ENCODE results near the gene ZNF691. TPM values are rescaled to one million over a fixed set of nuclear protein-coding genes. Genes with fewer than 3 reads are reported as not detected.

The ZNF691 gene
- total RNA-seq, 2 experiments from 2014 or later: 8.7 to 10.0 TPM

DNA sequence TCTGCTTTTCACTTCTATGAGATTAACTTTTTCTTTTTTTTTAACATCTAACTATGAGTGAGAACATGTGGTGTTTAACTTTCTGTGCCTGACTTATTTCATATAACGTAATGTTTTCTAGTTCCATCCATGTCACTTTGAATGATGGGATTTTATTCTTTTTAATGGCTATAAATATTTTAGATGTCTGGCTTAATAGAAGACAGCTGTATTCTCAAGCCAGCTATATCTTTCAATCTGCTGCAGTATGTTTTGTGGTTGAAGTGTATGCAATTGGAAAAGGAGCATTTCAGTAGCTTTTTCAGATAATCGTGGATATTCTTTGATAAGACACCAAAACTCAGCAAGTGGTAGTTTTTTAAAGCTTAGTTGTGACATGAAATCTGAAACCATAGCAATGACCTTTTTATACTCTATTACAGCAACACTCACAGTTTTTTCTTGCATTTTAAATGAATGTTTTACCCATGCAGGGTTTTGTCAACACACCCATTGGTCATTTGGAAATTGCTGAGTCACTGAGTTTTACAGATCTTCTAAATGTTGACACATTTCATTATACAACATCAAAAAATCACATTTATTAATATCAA lies 23.5 kb upstream of the ZNF691 start:
- Mint-ChIP-seq H3K4me1 (peaks cover 9% of the 10 kb centered on the region), H3K36me3 (no peaks in the 10 kb centered on the region), H3K9me3 (no peaks in the 10 kb centered on the region), H3K27ac (no peak overlapping the region), H3K27me3 (no peaks in the 10 kb centered on the region), H3K4me3 (no peak overlapping the region)
- no peak for DNase-seq

- H3K27ac Mint-ChIP-seq: no peak overlapping the region
These were observed 21.9 kb upstream of the ZNF691 start for GRCh38 chr1:42824481-42825035.

GRCh38 chr1:42825036-42825851 lies 21.2 kb upstream of the ZNF691 start:
- no peak for DNase-seq
- Mint-ChIP-seq H3K9me3 (no peaks in the 10 kb centered on the region), H3K27ac (no peak overlapping the region), H3K4me1 (peaks cover 6% of the 10 kb centered on the region), H3K27me3 (no peaks in the 10 kb centered on the region), H3K36me3 (no peaks in the 10 kb centered on the region), H3K4me3 (no peak overlapping the region)

More at GRCh38 chr1:42824481-42825035, 21.9 kb upstream of the ZNF691 start:
- Mint-ChIP-seq H3K36me3 (no peaks in the 10 kb centered on the region), H3K27me3 (no peaks in the 10 kb centered on the region), H3K4me1 (peaks cover 6% of the 10 kb centered on the region), H3K4me3 (no peak overlapping the region), H3K9me3 (no peaks in the 10 kb centered on the region)
- no peak for DNase-seq

- Mint-ChIP-seq H3K27ac (no peak overlapping the region), H3K36me3 (no peaks in the 10 kb centered on the region), H3K9me3 (no peaks in the 10 kb centered on the region), H3K4me1 (no peaks in the 10 kb centered on the region), H3K4me3 (no peak overlapping the region), H3K27me3 (no peaks in the 10 kb centered on the region)
- no peak for DNase-seq
These were observed 15.8 kb upstream of the ZNF691 start for GRCh38 chr1:42830631-42831030.

DNA sequence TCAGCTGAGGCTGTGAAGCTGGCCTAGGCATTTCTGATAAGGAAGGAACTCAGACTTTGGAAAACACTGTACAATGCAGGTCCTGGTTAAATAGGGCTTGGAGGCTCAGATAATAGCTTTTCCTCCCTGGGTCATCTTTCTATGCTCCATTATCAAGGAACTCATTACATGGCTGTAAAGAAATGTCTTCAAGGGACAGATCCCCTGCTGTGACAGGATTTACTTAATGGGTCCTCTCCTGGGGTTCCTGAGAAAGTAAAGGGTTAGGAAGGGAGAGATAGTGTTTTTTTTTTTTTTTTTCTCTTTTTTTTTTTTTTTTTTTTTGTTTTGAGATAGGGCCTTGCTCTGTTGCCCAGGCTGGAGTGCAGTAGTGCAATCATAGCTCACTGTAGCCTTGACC lies 15.1 kb upstream of the ZNF691 start:
- no peak overlapping the region for H3K4me3 Mint-ChIP-seq
- no peaks in the 10 kb centered on the region for H3K27me3 Mint-ChIP-seq
- no peak overlapping the region for H3K27ac Mint-ChIP-seq
- H3K4me1 Mint-ChIP-seq: no peaks in the 10 kb centered on the region
- H3K9me3 Mint-ChIP-seq: no peaks in the 10 kb centered on the region
- no peak for DNase-seq
- peaks cover 2% of the 10 kb centered on the region for H3K36me3 Mint-ChIP-seq

GRCh38 chr1:42832641-42833240 lies 13.7 kb upstream of the ZNF691 start:
- no peak overlapping the region for H3K4me3 Mint-ChIP-seq
- H3K27me3 Mint-ChIP-seq: no peaks in the 10 kb centered on the region
- peaks cover 2% of the 10 kb centered on the region for H3K36me3 Mint-ChIP-seq
- H3K9me3 Mint-ChIP-seq: no peaks in the 10 kb centered on the region
- no peak overlapping the region for H3K27ac Mint-ChIP-seq
- DNase-seq: no peak
- H3K4me1 Mint-ChIP-seq: no peaks in the 10 kb centered on the region

GRCh38 chr1:42833981-42834380 lies 12.4 kb upstream of the ZNF691 start:
- Mint-ChIP-seq H3K27me3 (no peaks in the 10 kb centered on the region), H3K9me3 (no peaks in the 10 kb centered on the region), H3K27ac (no peak overlapping the region)

GRCh38 chr1:42834803-42835202 lies 11.6 kb upstream of the ZNF691 start:
- Mint-ChIP-seq H3K9me3 (no peaks in the 10 kb centered on the region), H3K27me3 (no peaks in the 10 kb centered on the region), H3K27ac (no peak overlapping the region), H3K4me3 (no peak overlapping the region), H3K36me3 (peaks cover 2% of the 10 kb centered on the region), H3K4me1 (no peaks in the 10 kb centered on the region)
- DNase-seq: no peak

More at GRCh38 chr1:42833981-42834380, 12.4 kb upstream of the ZNF691 start:
- no peaks in the 10 kb centered on the region for H3K4me1 Mint-ChIP-seq
- H3K4me3 Mint-ChIP-seq: no peak overlapping the region
- H3K36me3 Mint-ChIP-seq: peaks cover 2% of the 10 kb centered on the region
- DNase-seq: no peak

DNA sequence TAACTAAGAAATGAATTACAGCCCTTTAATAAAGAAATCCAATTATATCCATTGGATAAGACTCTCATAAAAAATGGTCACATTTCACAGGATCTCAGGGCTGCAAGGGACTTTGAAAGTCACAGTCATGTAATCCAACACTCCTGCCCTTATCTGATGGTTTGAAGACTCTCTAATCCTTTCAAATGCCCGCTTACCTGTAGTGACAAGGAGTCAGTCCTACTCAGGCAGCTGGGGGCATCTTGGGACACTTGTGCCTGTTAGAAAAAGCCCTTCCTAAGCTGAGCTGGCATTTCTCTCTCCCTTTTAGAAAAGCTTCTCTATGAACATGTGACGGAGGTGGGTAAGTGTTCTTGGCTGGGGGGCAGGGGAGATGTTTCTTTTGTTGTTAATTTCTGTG lies 11.0 kb upstream of the ZNF691 start:
- DNase-seq: no peak
- Mint-ChIP-seq H3K27me3 (no peaks in the 10 kb centered on the region), H3K27ac (no peak overlapping the region), H3K4me1 (no peaks in the 10 kb centered on the region), H3K9me3 (no peaks in the 10 kb centered on the region), H3K4me3 (no peak overlapping the region), H3K36me3 (peaks cover 2% of the 10 kb centered on the region)

DNA sequence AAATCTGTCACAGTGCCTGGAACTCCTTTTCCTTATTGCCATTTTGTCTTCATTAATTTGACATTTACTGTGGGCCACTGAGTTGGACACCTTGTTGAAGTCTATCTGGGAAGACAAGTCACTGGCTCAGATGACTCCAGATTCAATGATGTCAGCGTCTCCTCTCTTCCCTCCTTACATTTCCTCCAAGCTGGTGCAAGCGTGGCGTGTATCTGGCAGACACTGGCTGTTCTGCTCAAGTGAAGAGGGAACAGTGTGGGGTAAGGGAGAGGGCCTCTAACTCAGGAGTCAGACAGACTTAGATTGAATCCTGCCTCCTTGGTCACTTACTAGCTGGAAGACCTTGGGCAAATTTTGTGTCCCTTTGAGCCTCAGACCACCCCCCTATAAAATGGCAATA lies 8.7 kb upstream of the ZNF691 start:
- Mint-ChIP-seq H3K4me1 (no peaks in the 10 kb centered on the region), H3K27me3 (no peaks in the 10 kb centered on the region), H3K4me3 (no peak overlapping the region), H3K36me3 (peaks cover 4% of the 10 kb centered on the region), H3K27ac (no peak overlapping the region), H3K9me3 (no peaks in the 10 kb centered on the region)
- DNase-seq: no peak

DNA sequence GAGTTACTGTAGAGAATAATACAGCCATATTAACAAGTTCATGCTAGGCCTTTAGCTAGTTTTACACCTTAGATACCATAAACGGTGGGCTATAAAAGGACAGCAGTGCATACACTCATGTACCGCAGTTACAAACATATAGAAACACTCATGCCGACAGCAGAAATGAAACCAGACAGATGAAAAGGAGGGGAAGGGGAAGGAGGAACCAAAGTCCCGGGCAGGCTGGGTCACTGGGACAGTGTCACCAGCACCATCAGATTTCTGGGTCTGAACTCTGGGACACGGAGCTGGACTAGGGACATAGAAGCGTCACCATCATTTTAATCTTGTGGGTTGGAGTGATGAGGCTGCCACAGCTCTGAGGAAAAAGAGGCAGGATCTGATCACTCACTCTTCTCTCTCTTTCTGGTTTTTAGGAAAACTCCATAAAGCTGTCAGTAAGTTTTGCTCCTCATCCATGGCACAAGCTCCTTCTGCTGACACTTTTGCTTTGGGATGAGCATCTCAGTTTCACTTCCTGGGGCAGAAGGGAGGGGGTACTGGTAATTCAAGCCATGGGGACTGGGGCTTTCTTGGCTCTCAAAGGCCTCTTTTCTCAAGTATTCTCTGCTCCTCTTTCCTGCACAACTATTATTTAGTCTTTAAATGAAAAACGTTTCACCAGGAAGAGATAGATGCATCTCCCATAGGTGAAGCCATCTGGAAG lies 7.8 kb upstream of the ZNF691 start:
- Mint-ChIP-seq H3K9me3 (no peaks in the 10 kb centered on the region), H3K36me3 (peaks cover 11% of the 10 kb centered on the region), H3K4me3 (no peak overlapping the region), H3K4me1 (no peaks in the 10 kb centered on the region), H3K27me3 (no peaks in the 10 kb centered on the region), H3K27ac (no peak overlapping the region)
- no peak for DNase-seq

GRCh38 chr1:42841010-42841409 lies 5.4 kb upstream of the ZNF691 start:
- Mint-ChIP-seq H3K36me3 (peaks cover 17% of the 10 kb centered on the region), H3K9me3 (no peaks in the 10 kb centered on the region), H3K4me1 (peaks cover 2% of the 10 kb centered on the region), H3K27me3 (no peaks in the 10 kb centered on the region), H3K27ac (no peak overlapping the region), H3K4me3 (no peak overlapping the region)
- DNase-seq: no peak

GRCh38 chr1:42841440-42842147 lies 4.8 kb upstream of the ZNF691 start:
- no peaks in the 10 kb centered on the region for H3K27me3 Mint-ChIP-seq
- H3K27ac Mint-ChIP-seq: no peak overlapping the region
- H3K4me1 Mint-ChIP-seq: peaks cover 5% of the 10 kb centered on the region
- H3K4me3 Mint-ChIP-seq: no peak overlapping the region
- DNase-seq: no peak
- H3K9me3 Mint-ChIP-seq: no peaks in the 10 kb centered on the region
- peaks cover 17% of the 10 kb centered on the region for H3K36me3 Mint-ChIP-seq

DNA sequence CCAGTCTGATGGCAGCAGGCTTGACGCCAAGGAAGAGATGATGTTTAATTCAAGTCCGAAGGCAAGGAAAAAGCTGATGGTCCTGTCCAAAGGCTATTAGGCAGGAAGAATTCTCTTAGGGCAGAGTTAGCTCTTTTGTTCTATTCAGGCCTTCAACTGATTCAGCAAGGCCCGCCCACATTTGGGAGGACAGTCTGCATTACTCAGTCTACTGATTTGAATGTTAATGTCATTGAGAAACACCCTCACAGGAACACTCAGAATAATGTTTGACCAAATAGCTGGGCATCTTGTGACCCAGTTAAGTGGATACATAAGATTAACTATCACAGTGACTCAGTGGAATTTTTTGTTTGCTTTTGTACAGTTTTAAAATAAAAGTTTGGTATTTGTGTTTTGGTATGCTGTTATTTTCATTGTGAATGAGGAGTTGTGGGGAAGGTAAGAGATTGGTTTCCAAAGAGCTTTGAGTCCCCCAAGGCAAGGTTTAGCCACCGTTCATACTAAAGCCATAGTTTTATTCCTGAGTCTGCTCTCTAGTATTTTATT lies 1.7 kb upstream of the ZNF691 start:
- H3K27ac Mint-ChIP-seq: no peak overlapping the region
- peaks cover 32% of the 10 kb centered on the region for H3K36me3 Mint-ChIP-seq
- no peak overlapping the region for H3K4me3 Mint-ChIP-seq

More for the DNA sequence above, 1.7 kb upstream of the ZNF691 start:
- no peaks in the 10 kb centered on the region for H3K27me3 Mint-ChIP-seq
- H3K4me1 Mint-ChIP-seq: peaks cover 24% of the 10 kb centered on the region
- no peak for DNase-seq
- peaks cover under 1% of the 10 kb centered on the region for H3K9me3 Mint-ChIP-seq
